Neural cell (in vitro differentiated cells): ENCODE data around the gene CPNE4. TPM values are rescaled to one million over a fixed set of nuclear protein-coding genes. Genes with fewer than 3 reads are reported as not detected.

Source experiments
- H2AFZ ChIP-seq: fragments of 200-600, 300-800 bp; sonication (generic), shearing (Covaris generic); 2 replicates; pipeline ENCODE4 v1.6.0; 2014; ENCODE audit warnings: low read depth, mild to moderate bottlenecking, antibody characterized with exemption, low read length, moderate library complexity
- H3F3A ChIP-seq: fragments of 200-600 bp; shearing (Covaris generic); 2 replicates; pipeline ENCODE4 v1.6.1; 2016; ENCODE audit warnings: mild to moderate bottlenecking, moderate library complexity, mixed read lengths, antibody characterized with exemption, low read length; ENCODE audit not compliant: insufficient read depth, poor library complexity, severe bottlenecking
- H3K27ac ChIP-seq: fragments of 200-600, 300-800 bp; sonication (generic), shearing (Covaris generic); 2 replicates; pipeline ENCODE4 v1.5.1; 2014; ENCODE audit warnings: mild to moderate bottlenecking, low read length, moderate library complexity
- H3K27me3 ChIP-seq: fragments of 300-800, 200-600 bp; sonication (generic), shearing (Covaris generic); 2 replicates; pipeline ENCODE4 v1.6.0; 2014; ENCODE audit warnings: mild to moderate bottlenecking, low read depth, low read length, moderate library complexity; ENCODE audit not compliant: insufficient read depth
- H3K36me3 ChIP-seq: fragments of 300-800, 200-600 bp; sonication (generic), shearing (Covaris generic); 2 replicates; pipeline ENCODE4 v1.5.1; 2014; ENCODE audit warnings: mild to moderate bottlenecking, antibody characterized with exemption, low read length, moderate library complexity; ENCODE audit not compliant: insufficient read depth
- H3K4me2 ChIP-seq: fragments of 300-800, 200-600 bp; sonication (generic), shearing (Covaris generic); 2 replicates; pipeline ENCODE4 v1.6.0; 2014; ENCODE audit warnings: mild to moderate bottlenecking, low read length
- H3K4me3 ChIP-seq: fragments of 300-800, 200-600 bp; sonication (generic), shearing (Covaris generic); 2 replicates; pipeline ENCODE4 v1.5.1; 2014; ENCODE audit warnings: mild to moderate bottlenecking, low read length, moderate library complexity
- H3K79me2 ChIP-seq: fragments of 200-600 bp; shearing (Covaris generic); replicated peaks from 2 replicates; pipeline ENCODE4 v1.6.0; 2014; ENCODE audit warnings: mild to moderate bottlenecking, low read length, moderate library complexity; ENCODE audit not compliant: insufficient read depth
- H3K9ac ChIP-seq: fragments of 300-800, 200-600 bp; sonication (generic), shearing (Covaris generic); 2 replicates; pipeline ENCODE4 v1.6.1; 2016; ENCODE audit warnings: mild to moderate bottlenecking, low read length, mixed read lengths
- H3K9me2 ChIP-seq: fragments of 200-600 bp; shearing (Covaris generic); 2 replicates; pipeline ENCODE4 v1.6.1; 2016; ENCODE audit warnings: mild to moderate bottlenecking, low read length, mixed read lengths; ENCODE audit not compliant: insufficient read depth
- H3K9me3 ChIP-seq: fragments of 200-600, 300-800 bp; sonication (generic), shearing (Covaris generic); 2 replicates; pipeline ENCODE4 v1.6.1; 2016; ENCODE audit warnings: mild to moderate bottlenecking, mixed run types, low read length, moderate library complexity, mixed read lengths
- H4K20me1 ChIP-seq: fragments of 200-600 bp; shearing (Covaris generic); 2 replicates; pipeline ENCODE4 v1.6.1; 2016; ENCODE audit warnings: mild to moderate bottlenecking, mixed run types; ENCODE audit not compliant: insufficient read depth
- EP300 ChIP-seq: fragments of 450-650 bp; conservative IDR thresholded peaks from 2 replicates; pipeline ENCODE4 v1.6.1; 2014; ENCODE audit warnings: antibody characterized with exemption, mild to moderate bottlenecking, moderate library complexity; ENCODE audit not compliant: poor library complexity, severe bottlenecking
- EZH2 ChIP-seq: fragments of 200-600, 300-800 bp; shearing (Covaris generic), sonication (generic); IDR thresholded peaks from 2 replicates; pipeline ENCODE4 v1.6.1; 2014; ENCODE audit warnings: antibody characterized with exemption, low read length, borderline replicate concordance, mild to moderate bottlenecking; ENCODE audit not compliant: insufficient read depth, poor library complexity, severe bottlenecking
- MXI1 ChIP-seq: fragments of 450-650 bp; conservative IDR thresholded peaks from 2 replicates; pipeline ENCODE4 v1.6.1; 2014; ENCODE audit warnings: antibody characterized with exemption, mild to moderate bottlenecking; ENCODE audit not compliant: poor library complexity, severe bottlenecking
- POLR2AphosphoS5 ChIP-seq: IDR thresholded peaks from 2 replicates; pipeline ENCODE4 v1.6.1; 2012
- RAD21 ChIP-seq: fragments of 450-650 bp; conservative IDR thresholded peaks from 2 replicates; pipeline ENCODE4 v1.6.1; 2014; ENCODE audit warnings: antibody characterized with exemption, mild to moderate bottlenecking, moderate library complexity
- SMC3 ChIP-seq: fragments of 450-650 bp; conservative IDR thresholded peaks from 2 replicates; pipeline ENCODE4 v1.6.1; 2014; ENCODE audit warnings: antibody characterized with exemption, mild to moderate bottlenecking, moderate library complexity; ENCODE audit not compliant: poor library complexity
- TAF1 ChIP-seq: IDR thresholded peaks from 2 replicates; pipeline ENCODE4 v1.6.1; 2012; ENCODE audit warnings: low read depth
- polyA plus RNA-seq: library from polyadenylated mRNA; depleted of rRNA; stranded (reverse); fragments of >200 nt; gene quantifications from 2 replicates; pipeline ENCODE4 v1.2.3, GENCODE V29; 2014
- TF ChIP-seq, protein P1 (sequence below): IDR thresholded peaks from 2 replicates; pipeline ENCODE4 v1.6.1; 2012; ENCODE audit warnings: borderline replicate concordance
- TF ChIP-seq, protein P2 (sequence below): fragments of 450-650 bp; IDR thresholded peaks from 2 replicates; pipeline ENCODE4 v1.5.1; 2014; ENCODE audit warnings: antibody characterized with exemption, mild to moderate bottlenecking, moderate library complexity; ENCODE audit not compliant: poor library complexity, severe bottlenecking

Gene CPNE4
- polyA plus RNA-seq, 1 donor from 2014 or later = 0.59 TPM

DNA sequence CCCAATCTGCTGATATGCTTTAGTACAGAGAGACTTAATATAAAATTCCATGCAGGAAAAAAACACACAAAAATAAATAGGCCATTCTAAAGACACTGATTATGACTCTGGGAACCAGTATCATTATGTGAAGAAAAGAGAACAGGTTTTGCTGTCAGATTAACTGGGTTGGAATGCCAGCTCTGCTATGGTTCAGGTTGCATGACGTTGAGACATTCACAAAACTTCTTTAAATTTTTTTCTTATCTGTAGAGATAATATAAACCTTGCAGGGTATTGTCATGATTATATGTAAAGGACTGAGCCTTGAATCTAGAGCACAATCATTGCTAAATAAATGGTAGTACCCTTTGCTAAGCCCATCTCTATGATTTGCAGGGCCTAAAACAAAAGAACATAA is 86.0 kb downstream of the CPNE4 start:
- no peaks in the 10 kb centered on the region for H3K79me2 ChIP-seq
- no peaks in the 10 kb centered on the region for H3K9me2 ChIP-seq
- H3K36me3 ChIP-seq = no peaks in the 10 kb centered on the region
- H2AFZ ChIP-seq = no peak overlapping the region
- H3K9ac ChIP-seq = no peak overlapping the region
- no peak overlapping the region for H3K4me3 ChIP-seq
- H3K27ac ChIP-seq = no peak overlapping the region
- no peaks in the 10 kb centered on the region for H3K27me3 ChIP-seq
- no peaks in the 10 kb centered on the region for H3K9me3 ChIP-seq
- H3K4me2 ChIP-seq = no peak overlapping the region
- no peak for TF ChIP-seq SMC3
- TF ChIP-seq RAD21 = no peak
- no peak for TF ChIP-seq EZH2
- TF ChIP-seq, protein P1, sequence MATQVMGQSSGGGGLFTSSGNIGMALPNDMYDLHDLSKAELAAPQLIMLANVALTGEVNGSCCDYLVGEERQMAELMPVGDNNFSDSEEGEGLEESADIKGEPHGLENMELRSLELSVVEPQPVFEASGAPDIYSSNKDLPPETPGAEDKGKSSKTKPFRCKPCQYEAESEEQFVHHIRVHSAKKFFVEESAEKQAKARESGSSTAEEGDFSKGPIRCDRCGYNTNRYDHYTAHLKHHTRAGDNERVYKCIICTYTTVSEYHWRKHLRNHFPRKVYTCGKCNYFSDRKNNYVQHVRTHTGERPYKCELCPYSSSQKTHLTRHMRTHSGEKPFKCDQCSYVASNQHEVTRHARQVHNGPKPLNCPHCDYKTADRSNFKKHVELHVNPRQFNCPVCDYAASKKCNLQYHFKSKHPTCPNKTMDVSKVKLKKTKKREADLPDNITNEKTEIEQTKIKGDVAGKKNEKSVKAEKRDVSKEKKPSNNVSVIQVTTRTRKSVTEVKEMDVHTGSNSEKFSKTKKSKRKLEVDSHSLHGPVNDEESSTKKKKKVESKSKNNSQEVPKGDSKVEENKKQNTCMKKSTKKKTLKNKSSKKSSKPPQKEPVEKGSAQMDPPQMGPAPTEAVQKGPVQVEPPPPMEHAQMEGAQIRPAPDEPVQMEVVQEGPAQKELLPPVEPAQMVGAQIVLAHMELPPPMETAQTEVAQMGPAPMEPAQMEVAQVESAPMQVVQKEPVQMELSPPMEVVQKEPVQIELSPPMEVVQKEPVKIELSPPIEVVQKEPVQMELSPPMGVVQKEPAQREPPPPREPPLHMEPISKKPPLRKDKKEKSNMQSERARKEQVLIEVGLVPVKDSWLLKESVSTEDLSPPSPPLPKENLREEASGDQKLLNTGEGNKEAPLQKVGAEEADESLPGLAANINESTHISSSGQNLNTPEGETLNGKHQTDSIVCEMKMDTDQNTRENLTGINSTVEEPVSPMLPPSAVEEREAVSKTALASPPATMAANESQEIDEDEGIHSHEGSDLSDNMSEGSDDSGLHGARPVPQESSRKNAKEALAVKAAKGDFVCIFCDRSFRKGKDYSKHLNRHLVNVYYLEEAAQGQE = no peak
- no peak for TF ChIP-seq EP300
- TF ChIP-seq, protein P2, sequence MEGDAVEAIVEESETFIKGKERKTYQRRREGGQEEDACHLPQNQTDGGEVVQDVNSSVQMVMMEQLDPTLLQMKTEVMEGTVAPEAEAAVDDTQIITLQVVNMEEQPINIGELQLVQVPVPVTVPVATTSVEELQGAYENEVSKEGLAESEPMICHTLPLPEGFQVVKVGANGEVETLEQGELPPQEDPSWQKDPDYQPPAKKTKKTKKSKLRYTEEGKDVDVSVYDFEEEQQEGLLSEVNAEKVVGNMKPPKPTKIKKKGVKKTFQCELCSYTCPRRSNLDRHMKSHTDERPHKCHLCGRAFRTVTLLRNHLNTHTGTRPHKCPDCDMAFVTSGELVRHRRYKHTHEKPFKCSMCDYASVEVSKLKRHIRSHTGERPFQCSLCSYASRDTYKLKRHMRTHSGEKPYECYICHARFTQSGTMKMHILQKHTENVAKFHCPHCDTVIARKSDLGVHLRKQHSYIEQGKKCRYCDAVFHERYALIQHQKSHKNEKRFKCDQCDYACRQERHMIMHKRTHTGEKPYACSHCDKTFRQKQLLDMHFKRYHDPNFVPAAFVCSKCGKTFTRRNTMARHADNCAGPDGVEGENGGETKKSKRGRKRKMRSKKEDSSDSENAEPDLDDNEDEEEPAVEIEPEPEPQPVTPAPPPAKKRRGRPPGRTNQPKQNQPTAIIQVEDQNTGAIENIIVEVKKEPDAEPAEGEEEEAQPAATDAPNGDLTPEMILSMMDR = no peak
- no peak for TF ChIP-seq POLR2AphosphoS5
- TF ChIP-seq TAF1 = no peak
- no peak for TF ChIP-seq MXI1
- H3F3A ChIP-seq = no peaks in the 10 kb centered on the region
- no peaks in the 10 kb centered on the region for H4K20me1 ChIP-seq

DNA sequence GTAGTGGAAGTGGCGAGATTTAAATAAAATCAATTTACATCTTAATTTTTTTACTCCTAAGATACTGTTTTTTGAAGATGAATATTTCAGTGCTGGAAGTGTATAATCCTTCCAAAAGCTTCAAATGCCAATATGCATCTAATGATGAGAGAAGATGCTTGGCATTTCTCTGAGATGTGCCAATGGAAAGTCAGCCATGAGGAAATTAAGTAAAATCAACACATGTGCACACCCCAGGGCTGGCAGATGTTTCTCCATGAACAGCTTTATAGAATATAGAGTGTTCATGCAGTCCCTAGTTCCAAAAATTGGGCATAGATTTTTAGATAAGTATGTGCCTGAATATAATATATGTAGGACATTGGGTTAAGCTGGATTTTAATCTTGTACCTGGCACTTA is 90.1 kb downstream of the CPNE4 start:
- no peak overlapping the region for H3K27ac ChIP-seq
- H3K9me3 ChIP-seq = no peaks in the 10 kb centered on the region

More for the DNA sequence above, 90.1 kb downstream of the CPNE4 start:
- no peak overlapping the region for H3K9ac ChIP-seq
- H3K36me3 ChIP-seq = no peaks in the 10 kb centered on the region
- no peak overlapping the region for H3K4me3 ChIP-seq
- no peak overlapping the region for H3K4me2 ChIP-seq
- no peaks in the 10 kb centered on the region for H3F3A ChIP-seq
- no peaks in the 10 kb centered on the region for H3K27me3 ChIP-seq
- no peaks in the 10 kb centered on the region for H3K9me2 ChIP-seq
- no peaks in the 10 kb centered on the region for H4K20me1 ChIP-seq
- H2AFZ ChIP-seq = no peak overlapping the region
- no peaks in the 10 kb centered on the region for H3K79me2 ChIP-seq
- TF ChIP-seq RAD21 (no peak), MXI1 (no peak), SMC3 (no peak), TAF1 (no peak), EZH2 (no peak), EP300 (no peak), POLR2AphosphoS5 (no peak)
- TF ChIP-seq, protein P1 = no peak
- TF ChIP-seq, protein P2 = no peak
